22Rv1 (cell line): ENCODE results near the gene CRYGN.

Experiments
- H3K27ac ChIP-seq: fragments of 450-650 bp; 2 replicates; pipeline ENCODE4 v1.5.1; 2017
- ZFX ChIP-seq: fragments of 450-650 bp; IDR thresholded peaks from 2 replicates; pipeline ENCODE4 v1.6.1; 2017; ENCODE audit warnings: antibody characterized with exemption, borderline replicate concordance
- TF ChIP-seq, protein P1 (sequence below): fragments of 450-650 bp; IDR thresholded peaks from 2 replicates; pipeline ENCODE4 v1.5.1; 2017; ENCODE audit warnings: mild to moderate bottlenecking

CRYGN gene

DNA sequence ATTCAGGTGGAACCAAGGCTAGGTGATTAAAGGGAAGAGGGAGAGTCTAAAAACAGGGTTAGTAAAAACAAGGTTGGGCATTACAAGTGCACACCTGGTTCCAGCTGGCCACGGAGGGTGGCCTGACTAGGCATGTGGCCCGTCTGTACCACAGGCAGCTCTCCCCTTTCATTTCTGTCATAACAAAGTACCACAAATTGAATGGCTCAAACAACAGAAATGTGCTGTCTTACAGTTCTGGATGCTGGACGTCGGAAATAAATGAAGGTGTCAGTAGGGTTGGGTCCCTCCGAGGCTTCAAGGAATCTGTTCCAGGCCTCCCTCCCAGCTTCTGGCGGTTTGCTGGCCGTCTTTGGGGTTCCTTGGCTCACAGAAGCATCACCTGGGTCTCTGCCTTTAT lies 16.7 kb downstream of the CRYGN start:
- H3K27ac ChIP-seq, result no peak overlapping the region
- TF ChIP-seq ZFX, result no peak
- TF ChIP-seq, protein P1, sequence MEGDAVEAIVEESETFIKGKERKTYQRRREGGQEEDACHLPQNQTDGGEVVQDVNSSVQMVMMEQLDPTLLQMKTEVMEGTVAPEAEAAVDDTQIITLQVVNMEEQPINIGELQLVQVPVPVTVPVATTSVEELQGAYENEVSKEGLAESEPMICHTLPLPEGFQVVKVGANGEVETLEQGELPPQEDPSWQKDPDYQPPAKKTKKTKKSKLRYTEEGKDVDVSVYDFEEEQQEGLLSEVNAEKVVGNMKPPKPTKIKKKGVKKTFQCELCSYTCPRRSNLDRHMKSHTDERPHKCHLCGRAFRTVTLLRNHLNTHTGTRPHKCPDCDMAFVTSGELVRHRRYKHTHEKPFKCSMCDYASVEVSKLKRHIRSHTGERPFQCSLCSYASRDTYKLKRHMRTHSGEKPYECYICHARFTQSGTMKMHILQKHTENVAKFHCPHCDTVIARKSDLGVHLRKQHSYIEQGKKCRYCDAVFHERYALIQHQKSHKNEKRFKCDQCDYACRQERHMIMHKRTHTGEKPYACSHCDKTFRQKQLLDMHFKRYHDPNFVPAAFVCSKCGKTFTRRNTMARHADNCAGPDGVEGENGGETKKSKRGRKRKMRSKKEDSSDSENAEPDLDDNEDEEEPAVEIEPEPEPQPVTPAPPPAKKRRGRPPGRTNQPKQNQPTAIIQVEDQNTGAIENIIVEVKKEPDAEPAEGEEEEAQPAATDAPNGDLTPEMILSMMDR, result no peak

DNA sequence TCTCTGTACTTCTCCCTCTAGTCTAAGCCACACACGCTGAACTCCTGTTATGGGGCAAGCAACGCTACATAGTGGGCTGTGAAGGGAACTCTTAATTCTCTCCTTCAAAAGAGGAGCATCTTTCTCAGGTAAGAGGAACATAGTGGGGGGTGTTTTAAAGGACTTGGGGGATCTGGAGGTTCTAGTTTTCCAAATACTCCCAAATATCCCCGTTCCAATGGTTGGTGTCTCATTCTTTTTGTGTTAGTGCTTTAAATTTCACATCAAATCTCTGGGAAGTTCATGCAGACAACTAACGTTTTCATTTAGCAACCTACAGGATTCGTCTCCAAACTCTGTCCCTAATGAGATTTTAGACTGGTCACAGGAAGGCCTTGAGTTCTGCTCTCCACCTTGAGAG lies 17.7 kb downstream of the CRYGN start:
- TF ChIP-seq ZFX, result no peak
- TF ChIP-seq, protein P1, result no peak
- H3K27ac ChIP-seq, result no peak overlapping the region

DNA sequence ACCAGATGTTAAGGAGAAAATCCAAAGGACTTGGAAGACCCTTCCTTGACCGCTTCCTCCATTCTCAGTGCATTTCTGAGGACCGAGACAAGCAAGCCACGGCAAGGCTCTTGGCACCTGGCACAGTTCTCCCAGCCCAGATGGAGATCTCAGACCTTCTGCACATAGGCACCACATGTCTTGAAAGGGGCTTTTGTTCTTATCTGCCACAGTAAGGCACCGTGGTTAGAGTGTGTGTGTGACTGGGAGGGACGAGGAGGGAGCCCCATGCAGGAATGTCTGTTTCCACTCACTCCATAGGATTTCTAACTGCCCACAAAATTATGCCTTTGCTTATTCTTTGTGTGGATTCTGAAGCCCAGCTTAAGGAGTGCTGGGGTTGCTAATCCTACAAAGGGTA lies 19.8 kb downstream of the CRYGN start:
- no peak overlapping the region for H3K27ac ChIP-seq
- TF ChIP-seq, protein P1, result no peak
- TF ChIP-seq ZFX, result no peak

DNA sequence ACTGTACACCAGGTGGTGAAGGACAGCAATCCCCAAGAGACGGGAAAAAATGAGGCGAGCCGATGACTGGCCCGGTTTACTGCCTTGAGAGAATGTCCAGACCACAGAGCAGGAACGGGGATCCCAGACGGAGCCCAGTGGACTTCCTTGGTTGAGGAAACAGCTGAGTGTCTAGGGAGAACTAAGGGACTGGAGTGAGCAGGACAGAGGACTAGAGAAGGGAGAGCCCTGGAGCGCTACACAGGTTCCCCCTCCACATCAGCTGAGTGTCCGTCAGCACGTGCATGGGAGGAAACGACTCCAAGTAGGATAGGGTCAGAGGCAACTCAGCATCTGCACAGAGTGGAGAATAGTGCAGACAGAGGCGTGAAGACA lies 23.0 kb downstream of the CRYGN start:
- TF ChIP-seq ZFX, result no peak
- no peak overlapping the region for H3K27ac ChIP-seq

DNA sequence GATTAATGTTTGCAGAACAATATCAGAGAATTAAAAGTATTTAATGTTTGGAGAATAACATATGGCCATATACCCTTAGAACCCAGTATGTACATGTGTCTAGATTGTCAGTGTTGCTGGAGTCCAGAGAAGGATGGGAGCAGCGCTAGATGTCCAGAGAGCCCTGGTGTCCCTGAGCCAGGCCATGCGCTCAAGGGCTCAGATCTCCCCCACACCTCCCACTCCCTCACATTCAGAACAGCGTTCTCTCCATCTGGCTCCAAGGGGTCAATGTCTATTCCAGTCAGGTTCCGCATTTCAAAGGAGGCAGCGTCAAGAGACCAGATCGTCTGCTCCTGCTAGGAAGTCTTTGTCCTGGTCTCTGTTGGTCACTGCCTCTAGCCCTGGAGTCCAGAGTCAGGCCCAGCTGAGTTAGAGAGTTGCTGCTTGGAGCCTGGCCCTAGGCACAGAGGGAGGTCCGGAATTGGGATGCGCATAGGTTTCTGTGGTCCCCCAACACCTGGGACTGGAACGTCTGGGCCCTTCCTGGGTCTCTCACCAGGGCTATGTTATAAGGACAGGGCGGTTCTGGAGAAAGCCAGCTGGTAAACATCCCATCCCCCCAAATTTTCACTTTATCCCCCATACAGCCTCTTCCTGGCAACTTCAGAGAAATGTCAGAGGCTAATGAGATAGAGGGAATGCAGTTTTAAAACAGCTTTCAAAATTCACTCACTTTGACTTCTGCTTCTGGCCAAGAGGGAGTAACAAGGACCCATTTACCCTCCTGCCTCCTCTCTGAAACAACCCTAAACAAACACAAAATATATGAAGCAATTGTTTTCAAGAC lies 23.6 kb downstream of the CRYGN start:
- H3K27ac ChIP-seq, result no peak overlapping the region
- no peak for TF ChIP-seq ZFX
- TF ChIP-seq, protein P1, result no peak

DNA sequence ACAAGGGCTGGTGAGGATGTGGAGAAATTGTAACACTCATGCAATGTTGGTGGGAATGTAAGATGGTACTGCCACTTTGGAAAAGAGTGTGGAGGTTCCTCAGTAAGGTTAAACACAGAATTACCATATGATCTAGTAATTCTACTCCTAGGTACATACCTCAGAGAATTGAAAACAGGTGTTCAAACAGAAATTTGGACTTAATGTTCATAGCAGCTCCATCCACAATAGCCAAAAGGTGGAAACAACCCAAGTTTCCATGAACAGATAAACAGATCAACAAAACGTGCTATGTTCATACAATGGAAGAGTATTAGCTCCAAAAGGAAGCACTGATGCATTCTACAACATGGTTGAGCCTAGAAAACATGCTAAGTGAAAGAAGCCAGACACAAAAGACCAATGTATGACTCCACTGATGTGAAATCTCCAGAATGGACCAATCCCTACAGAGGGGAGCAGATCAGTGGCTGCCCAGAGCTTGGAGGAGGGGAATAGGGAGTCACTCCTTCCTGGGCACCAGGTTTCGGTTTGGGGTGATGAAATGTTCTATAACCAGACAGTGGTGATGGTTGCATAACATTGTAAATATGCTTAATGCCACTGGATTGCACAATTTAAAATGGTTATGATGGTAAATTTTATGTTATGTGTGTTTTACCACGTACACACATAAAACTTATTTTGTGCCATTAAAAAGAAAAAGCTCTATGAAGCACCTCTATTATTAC lies 24.4 kb downstream of the CRYGN start:
- TF ChIP-seq ZFX, result no peak
- TF ChIP-seq, protein P1, result no peak
- H3K27ac ChIP-seq, result no peak overlapping the region

DNA sequence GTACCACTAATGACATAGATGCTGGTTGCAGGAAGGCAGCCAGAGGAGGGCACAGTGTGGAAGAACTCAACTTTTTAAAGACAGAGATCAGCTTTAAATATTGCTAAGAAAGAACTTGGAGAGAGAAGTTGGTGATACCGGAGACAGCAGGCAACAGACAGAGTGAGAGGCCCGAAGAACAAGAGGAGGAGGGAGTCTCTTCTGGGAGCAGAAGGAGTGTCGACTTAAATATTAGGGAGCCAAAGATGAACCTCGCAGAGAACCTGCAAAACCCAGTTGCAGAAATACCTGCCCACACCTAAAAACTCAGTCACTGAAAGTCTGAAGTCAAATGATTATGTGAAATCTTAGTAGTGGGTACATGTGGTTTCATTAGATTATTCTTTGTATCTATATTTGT lies 26.7 kb downstream of the CRYGN start:
- H3K27ac ChIP-seq, result no peak overlapping the region
- TF ChIP-seq, protein P1, result no peak
- no peak for TF ChIP-seq ZFX
